HG02588 (cell line): ENCODE data around the gene C3orf52.
"Not testable (repeated sequence)": the region's sequence is repeated elsewhere in the genome, so short reads cannot be mapped to it uniquely, and the experiment has no call there.

Source experiments
- ATAC-seq: cut with Tn5 transposase; IDR thresholded peaks from one replicate; pipeline ENCODE4 v1.9.1; 2021; ENCODE audit warnings: mild to moderate bottlenecking, moderate library complexity; ENCODE audit not compliant: unreplicated experiment

C3orf52 gene, protein sequence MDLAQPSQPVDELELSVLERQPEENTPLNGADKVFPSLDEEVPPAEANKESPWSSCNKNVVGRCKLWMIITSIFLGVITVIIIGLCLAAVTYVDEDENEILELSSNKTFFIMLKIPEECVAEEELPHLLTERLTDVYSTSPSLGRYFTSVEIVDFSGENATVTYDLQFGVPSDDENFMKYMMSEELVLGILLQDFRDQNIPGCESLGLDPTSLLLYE

DNA sequence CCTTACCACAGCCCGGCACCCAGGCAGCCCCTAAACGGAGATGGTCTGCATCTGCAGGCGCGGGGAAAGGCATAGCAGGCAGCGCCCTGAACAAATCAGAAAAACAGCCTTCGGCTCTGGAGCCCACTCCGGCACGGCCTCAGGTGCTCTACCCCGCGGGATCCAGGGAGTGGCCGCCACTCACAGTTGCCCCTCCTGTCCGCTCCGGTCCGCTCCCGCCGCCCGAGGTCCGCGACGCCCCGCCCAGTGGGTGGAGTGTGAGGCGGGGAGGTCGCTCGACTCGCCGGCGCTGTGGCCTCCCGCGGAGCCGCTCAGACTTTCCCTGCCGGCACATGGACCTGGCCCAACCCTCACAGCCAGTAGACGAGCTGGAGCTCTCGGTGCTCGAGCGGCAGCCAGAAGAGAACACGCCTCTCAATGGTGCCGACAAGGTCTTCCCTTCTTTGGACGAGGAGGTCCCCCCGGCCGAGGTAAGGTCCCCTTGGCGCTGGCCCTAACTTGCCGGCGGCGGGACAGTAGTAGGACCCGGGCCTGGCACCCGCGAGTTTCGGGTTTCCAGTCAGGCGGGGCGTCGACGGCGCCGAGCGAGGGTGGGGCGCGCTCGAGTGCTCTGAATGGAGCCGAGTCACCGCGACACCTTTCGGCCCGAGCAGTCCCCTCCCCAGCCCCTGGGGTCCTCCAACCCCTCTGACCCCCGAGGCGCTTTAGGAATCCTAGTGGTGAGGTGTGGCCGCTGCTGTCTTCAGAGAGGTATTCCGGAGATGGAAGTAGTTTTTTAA lies at the start of gene C3orf52:
Gene C3orf52 (plus strand): TSS at position 314 of the 779 bp plus-strand sequence. CDS start 19 bp downstream, at position 333.
- peak; percentile 88 for ATAC-seq

DNA sequence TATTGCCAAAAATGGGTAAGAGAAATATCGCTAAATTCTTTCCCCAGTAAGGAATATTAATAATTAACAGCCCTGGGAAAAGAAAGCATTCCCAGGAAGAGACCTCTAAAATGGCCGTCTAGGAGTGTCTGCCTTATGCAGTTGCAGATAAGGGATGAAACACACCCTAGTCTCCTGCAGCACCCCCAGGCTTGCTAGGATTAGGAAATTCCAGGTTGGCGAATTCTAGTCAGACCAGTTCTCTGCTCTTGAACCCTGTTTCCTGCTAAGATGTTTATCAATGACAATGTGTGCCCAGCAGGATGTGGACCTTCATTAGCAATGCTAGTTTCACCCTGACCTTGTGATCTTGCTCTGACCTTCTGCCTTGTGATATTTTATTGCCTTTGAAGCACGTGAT lies 49.0 kb upstream of the C3orf52 start:
- not testable (repeated sequence) for ATAC-seq

DNA sequence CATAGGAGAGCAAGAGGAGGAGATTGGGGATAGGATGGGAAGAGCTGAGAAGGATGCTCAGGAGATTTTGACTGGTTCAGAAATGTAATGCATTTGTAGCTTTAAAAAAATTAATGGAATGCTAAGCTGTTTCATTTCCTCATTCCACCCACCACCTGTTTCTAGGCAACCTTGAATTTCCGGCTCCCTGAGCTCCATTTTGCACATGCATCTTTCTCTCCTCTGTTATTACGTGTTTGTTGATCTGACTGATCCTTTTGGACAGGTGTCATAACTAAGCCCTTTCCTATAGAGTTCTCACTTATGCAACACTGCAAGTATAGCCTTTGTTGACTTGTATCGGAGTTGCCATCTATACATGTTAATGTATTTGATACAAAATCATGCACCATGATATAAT lies 47.3 kb upstream of the C3orf52 start:
- ATAC-seq: no peak

DNA sequence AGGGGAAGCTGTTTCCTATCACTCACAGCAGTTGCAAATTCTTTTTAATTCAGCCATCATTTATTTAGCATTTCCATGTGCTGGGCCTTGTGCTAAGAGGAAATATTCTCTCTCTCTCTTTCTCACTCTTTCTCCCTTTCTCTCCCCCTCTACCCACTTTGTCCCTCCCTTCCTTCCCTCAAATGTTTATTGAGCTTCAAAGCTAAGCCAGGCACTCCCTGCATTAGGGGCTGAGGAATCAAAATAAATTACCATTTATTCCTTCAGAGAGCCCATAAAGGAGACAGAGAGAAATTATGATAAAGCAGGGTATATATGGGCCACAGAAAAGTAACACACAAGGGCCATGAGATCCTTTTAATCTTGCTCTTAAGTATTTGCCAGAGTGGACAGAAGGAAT lies 44.9 kb upstream of the C3orf52 start:
- no peak for ATAC-seq

DNA sequence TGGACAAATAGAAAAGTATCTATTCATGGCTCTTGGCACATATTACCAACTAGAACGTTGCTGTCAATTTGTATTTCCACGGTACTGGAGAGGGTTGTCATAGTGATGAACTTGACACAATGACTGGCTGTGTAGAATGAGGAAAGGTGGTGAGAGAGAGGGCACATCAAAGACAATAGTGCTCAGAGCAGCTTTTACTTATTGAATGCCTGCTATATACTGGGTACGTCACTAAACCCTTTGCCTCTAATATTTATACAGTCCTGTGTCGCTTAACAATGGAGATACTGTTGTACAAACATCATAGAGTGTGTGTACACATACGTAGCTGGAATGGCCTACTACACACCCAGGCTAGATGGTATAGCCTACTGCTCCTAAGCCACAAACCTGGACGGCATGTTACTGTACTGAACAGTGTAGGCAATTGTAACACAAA lies 43.3 kb upstream of the C3orf52 start:
- no peak for ATAC-seq

DNA sequence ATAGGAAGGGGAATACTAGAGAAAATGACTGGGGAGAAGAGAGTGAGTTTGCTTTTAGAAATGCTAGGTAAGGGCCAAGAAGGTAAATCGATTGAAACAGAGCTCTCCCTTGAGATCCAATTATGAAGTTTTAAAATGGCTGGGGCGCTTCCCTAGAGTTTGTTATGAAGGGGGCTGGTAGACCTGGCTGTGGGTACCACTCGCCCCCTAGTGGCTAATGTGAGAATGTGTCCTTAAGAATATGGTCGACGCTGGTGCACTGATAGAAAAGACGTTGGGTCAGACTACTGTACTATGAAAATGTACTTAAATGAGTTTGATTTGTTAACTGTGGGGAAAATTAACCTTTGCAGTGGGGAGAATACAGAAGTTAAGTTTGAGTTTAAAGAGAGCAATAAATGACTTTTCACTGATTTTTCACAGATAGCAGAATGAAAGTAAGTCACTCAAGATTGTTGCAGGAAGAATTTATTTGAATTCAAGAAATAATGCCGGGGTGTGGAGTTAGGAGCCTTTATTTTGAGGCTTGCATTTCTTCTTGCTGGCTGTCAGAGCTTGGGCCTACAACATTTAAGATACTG lies 42.5 kb upstream of the C3orf52 start:
- ATAC-seq: peak; percentile 85

DNA sequence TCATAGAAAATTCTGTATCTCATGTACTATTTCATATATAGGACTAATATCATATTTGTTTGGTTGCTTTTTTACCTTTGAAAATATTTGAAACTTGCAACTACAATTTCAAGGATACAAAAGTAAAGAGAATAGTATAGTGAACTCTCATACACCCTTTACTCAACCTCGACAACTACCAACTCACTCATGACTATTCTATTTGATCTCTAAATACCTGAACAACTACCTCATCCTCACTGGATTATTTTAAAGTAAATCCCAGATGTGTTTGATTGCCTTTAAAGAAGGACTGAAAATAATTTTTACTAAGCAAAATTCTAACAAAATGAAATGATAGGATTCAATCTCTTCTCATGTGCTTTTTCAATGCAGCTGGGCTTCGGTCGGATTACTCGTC lies 39.6 kb upstream of the C3orf52 start:
- ATAC-seq: no peak

DNA sequence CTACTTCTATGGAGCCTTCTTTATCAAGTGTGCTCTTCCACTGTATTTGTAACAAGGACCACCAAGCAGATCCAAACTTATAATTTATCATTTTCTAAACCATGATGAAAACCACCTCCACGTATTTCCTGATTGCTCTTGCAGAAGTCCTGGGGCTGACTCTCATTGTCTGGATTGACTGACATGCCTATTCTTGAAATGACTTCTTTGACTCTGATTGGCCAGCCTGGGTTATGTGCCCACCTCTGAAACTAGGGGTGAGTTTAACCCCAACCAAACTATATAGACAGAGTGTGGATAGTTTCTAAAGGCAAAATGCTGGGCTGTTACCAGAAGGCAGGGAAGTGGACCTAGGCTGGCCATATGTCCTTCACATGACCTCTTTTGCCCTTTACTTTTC lies 38.9 kb upstream of the C3orf52 start:
- no peak for ATAC-seq

DNA sequence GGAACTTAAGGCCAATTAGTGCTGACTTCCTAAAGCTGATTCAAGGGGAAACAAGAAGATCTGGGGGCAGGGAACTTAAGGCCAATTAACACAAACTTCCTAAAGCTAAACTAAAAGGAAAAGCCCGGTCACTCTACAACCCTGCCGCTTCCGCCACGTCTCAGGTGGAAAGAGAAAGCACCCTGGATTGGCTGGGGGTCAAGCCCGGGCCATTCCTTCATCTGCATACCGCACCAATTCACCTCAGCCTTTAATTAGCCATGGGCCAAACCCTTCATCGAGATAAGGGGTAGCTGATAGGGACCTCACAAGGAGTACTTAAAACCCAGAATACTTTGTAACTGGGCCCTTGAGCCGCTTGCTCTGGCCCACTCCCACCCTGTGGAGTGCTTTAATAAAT lies 37.3 kb upstream of the C3orf52 start:
- ATAC-seq: no peak

DNA sequence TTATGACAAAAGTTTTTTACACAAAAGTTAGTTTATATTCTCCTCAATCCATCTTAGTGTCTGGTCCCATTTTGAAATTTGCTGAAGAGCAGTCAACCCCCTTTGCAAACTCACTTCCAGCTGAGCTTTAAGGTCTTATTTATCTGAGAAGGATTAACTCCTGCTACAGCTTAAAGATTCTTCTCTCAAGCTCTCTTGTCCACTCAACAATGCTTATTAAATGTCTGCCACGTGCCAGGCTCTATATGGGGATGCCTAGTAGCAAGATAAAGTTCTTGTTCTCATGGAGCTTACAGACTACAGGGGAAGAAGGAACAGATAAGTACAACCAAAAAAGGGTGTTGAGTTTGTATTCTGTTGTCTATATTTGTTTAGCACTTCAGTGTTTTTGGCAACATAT lies 33.0 kb upstream of the C3orf52 start:
- no peak for ATAC-seq

DNA sequence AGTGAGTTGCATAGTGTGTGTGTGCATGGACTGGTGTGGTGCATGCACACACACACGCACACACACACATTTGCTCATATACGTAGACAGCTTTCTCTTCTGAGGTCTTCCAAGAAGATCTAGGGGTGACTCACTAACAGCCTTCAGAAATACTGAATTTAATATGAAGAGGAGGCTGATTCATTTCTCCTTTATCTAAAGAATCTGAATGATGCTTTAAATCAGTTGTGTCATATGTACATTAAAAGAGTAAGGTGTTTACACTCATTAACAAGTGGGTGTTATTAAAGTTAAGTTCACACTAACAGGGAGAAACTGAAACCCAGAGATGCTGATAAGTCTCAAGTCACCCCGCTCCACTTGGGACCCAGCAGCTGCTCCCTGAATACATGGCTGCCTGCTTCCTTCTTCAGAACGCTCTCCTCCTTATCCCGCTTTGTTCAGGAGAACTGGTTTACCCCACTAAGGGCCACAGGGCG lies 29.7 kb upstream of the C3orf52 start:
- no peak for ATAC-seq

DNA sequence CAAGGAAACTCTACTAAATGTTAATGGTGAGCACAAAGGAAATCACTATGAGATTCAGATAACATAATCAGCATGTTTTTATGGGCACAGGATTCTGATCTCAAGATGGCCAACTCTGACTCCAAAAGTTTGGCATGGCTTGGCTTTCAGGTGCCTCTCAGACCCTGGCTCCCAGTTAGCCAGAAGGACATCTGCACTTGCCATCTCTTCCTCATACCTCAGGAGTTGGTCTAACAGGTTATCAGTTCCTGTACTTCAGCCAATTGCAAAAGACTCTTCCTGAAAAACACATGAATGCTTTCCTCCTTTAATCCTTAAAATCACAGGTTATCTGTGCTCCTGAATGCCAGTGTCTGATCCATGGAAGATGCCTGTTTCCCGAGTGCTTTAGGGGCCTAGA lies 26.7 kb upstream of the C3orf52 start:
- ATAC-seq: no peak

DNA sequence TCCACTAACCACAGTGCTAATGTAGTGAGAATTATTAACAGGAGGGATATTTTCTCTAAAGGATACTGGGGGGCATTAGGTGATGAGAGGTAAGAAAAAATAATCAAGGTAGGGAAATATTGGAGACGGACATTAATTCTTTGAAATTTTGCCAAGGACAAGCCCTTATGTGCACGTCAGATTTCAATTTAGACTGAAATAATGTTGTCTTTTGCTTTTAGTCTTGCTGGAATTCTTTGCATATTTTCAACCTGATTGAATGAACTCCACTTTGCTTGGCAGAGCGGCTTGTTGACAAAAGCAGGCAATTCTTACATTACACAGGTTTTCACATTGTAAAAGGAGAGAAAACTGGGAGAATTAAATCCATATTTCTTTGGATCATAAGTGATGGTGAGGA lies 25.0 kb upstream of the C3orf52 start:
- no peak for ATAC-seq

DNA sequence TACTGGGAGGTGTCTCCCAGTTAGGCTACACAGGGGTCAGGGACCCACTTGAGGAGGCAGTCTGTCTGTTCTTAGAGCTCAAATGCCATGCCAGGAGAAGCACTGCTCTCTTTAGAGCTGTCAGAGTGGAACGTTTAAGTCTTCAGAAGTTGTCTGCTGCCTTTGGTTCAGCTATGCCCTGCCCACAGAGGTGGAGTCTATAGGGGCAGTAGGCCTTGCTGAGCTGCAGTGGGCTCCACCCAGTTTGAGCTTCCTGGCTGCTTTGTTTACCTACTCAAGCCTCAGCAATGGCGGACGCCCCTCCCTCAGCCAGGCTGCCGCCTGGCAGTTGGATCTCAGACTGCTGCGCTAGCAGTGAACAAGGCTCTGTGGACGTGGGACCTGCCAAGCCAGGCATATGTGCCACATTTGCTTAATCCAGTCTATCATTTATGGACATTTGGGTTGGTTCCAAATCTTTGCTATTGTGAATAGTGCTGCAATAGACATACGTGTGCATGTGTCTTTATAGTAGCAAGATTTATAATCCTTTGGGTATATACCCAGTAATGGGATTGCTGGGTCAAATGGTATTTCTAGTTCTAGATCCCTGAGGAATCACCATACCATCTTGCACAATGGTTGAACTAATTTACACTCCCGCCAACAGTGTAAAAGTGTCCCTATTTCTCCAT lies 13.7 kb upstream of the C3orf52 start:
- ATAC-seq: not testable (repeated sequence)

DNA sequence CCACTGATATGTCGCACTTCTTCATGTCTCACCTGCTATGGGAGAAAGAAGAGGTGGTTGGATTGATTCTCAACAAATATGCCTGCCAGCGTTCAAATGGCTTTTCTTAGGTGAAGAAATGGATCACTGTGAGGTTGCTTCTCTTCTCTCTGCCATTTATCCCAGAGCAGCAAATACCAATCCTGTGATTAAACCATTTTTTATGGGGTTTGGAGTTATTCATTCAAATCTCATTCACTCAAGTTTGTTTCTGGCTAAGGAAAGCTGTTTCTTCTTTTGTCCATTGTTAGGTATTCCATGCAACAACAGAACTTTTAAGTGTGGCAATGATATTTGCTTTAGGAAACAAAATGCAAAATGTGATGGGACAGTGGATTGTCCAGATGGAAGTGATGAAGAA lies 12.2 kb upstream of the C3orf52 start:
- no peak for ATAC-seq

DNA sequence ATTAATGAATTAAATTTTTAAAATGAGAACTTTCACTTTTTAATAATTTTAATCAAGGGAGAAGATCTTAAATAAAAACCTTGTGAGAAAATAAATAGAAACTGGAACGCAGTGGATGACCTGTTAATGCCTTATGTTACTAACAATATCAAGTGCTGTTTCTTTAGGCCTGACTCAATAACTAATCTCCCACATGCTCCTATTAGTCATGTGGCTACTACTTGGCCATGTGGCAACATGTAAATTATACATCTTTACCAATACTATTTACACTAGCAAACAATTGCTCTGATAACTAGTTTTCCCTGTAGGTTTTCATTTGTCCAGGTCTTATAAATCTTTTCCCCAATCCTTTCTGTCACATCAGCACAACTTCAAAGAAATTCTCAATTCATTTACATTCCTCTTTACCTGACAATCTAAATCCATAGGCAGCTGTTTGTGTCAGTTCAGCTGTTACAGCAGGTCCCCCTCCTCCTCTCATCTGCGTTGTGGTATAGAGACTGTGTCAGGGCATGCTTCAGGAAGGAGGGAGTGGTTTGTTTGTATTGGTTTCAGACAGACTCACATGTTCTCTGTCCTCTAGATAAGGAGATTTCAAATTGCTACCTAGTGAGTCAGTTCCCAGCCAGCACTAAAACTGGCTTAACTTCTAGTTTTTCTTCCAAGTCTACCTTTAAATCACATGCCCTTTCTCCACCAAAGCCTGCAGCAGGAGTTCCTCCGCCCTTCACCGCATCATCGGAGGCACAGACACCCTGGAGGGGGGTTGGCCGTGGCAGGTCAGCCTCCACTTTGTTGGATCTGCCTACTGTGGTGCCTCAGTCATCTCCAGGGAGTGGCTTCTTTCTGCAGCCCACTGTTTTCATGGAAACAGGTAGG lies 11.3 kb upstream of the C3orf52 start:
- ATAC-seq: peak; percentile 82

DNA sequence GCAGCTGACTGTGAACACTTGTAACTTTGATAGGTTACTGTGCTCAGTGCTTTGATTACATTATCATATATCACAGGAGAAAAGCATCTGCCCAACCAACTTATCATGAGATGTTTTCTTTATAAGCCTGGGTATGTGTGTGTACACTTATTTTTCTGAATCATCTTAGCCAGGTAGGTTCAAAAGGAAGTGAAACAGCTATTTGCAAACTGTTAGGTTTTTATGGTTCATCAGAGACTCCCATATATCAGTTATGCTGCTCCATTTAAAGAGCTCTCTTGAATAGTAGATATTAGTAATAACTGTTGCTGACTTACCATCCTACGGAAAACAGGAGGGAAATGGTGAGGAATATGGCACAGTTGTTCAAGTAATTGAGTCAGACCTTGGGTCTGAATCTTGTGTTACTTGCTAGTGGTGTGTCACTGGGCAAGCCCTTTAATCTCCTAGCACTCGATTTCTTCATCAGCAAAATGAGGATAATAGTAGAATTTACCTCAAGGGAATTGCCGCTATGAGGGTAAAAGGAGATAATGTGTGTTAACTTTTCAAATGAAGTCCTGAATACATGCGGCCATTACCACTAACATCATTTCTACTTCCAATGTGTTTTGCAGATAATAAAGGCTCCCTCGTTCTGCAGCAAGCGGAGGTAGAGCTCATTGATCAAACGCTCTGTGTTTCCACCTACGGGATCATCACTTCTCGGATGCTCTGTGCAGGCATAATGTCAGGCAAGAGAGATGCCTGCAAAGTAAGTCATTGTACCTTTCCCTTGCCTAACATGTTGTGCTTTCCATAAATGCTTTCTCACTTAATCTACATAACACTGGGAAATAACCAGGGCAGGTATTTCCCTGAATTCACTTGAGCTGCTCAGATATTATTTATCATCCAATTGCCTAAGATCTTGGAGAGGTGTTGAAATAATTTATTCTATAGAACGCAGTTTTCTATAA lies 7.8 kb upstream of the C3orf52 start:
- ATAC-seq: no peak

DNA sequence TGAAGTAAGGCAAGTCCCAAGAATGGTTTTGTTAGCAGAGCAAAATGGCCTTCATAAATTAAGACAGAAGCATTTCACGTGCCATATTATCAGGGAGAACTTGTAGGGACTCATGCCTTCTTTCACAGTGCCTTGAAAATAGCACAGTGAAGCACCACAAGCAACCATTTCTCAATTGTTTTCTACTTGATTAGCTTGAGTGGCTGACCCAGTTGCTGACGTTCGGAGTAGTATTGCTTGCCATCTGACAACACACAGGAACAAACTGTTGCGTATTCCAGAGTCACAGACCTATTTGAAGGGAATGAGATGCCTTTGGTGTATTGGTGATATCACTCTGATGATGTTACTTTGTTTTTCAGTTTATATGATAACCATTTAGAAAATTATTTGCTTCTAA lies 3.0 kb upstream of the C3orf52 start:
- no peak for ATAC-seq

DNA sequence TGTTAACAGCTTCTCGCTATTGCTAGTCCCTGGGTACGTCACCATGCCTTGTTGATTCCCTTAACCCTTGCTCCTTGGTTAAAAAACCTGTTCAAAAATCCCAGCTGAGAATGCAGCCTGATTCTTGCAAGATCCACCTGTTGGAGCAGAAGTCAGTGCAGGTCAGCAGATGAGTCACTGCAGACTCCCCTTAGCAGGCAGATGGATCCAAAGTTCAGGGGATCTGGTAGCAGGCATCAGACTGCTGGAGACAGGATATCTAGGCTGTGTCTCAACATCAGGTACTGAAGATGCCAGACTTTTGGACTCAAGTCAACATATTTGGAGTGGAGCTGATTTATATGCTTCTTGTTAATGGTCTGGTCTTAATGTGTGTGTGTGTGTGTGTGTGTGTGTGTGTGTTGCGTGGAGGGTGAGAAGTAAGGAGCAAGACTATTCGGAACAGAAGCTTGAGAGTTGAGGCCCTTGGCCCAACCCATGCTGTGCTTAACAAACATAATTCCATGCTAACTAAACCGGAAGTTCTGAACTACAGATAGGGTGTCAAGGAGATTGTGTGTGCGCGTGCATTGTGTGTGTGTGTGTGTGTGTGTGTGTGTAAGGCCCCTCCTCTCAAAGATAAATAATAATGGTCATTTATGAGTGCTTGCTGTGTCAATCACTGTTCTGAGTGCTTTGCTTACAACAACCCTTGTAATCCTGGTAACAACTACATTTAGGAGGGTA lies 1.0 kb upstream of the C3orf52 start:
- no peak for ATAC-seq
